ENCODE results near the gene GRB10. TPM values are rescaled to one million over a fixed set of nuclear protein-coding genes. Genes with fewer than 3 reads are reported as not detected.

GRB10 gene
- total and polyA plus RNA-seq, 4 donors: 10.7 to 53.1 (median 17.5) TPM

DNA sequence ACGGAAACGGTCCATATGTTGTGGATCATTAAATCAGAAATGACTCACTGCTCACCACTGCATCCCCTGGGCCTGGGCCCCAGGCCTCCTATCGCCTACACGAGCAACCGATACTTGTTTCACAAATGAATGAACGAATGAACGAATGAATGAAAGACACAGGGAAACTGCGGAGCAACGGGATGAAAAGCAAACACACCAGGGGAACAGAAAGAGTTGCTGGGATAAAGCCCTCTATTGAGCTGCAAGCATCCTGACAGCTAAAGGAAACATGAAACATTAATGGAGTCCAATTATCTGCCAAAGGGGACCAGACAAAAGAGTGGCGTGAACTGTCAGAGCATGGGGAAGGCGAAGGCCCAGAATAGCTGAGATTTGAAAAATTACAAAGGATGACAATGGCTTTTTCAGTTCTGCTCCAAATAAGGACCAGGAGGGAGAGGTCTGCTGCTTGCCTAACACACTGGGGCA is 92.1 kb downstream of the GRB10 start:
- WGBS: 86% methylated on average over 11 of the region's 11 CpGs
- no peak for TF ChIP-seq NR2F2 (IDR thresholded peaks at IDR 0.05)
- no peak for TF ChIP-seq HNF4G (IDR thresholded peaks at IDR 0.05)
- TF ChIP-seq FOXA2 (IDR thresholded peaks at IDR 0.05): no peak
- TF ChIP-seq YY1 (IDR thresholded peaks at IDR 0.05): no peak
- no peak for TF ChIP-seq HNF4A (conservative IDR thresholded peaks at IDR 0.05)
- TF ChIP-seq MAX (IDR thresholded peaks at IDR 0.05): no peak
- TF ChIP-seq RXRA (IDR thresholded peaks at IDR 0.05): no peak
- TF ChIP-seq JUND (IDR thresholded peaks at IDR 0.05): no peak
- TF ChIP-seq REST (IDR thresholded peaks at IDR 0.05): no peak
- no peak for TF ChIP-seq FOXA1 (IDR thresholded peaks at IDR 0.05)
- no peak for TF ChIP-seq SP1 (IDR thresholded peaks at IDR 0.05)
- no peak for TF ChIP-seq RAD21 (IDR thresholded peaks at IDR 0.05)
- TF ChIP-seq, protein P1, sequence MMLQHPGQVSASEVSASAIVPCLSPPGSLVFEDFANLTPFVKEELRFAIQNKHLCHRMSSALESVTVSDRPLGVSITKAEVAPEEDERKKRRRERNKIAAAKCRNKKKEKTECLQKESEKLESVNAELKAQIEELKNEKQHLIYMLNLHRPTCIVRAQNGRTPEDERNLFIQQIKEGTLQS (IDR thresholded peaks at IDR 0.05): no peak
- no peak for TF ChIP-seq EGR1 (IDR thresholded peaks at IDR 0.05; ENCODE audit: low read depth in 2 of 2)
- no peak for TF ChIP-seq GABPA (IDR thresholded peaks at IDR 0.05 in 1 of 2, conservative IDR thresholded peaks at IDR 0.05 in 1 of 2)
- no peak for TF ChIP-seq TAF1 (conservative IDR thresholded peaks at IDR 0.05)
- TF ChIP-seq, protein P2, sequence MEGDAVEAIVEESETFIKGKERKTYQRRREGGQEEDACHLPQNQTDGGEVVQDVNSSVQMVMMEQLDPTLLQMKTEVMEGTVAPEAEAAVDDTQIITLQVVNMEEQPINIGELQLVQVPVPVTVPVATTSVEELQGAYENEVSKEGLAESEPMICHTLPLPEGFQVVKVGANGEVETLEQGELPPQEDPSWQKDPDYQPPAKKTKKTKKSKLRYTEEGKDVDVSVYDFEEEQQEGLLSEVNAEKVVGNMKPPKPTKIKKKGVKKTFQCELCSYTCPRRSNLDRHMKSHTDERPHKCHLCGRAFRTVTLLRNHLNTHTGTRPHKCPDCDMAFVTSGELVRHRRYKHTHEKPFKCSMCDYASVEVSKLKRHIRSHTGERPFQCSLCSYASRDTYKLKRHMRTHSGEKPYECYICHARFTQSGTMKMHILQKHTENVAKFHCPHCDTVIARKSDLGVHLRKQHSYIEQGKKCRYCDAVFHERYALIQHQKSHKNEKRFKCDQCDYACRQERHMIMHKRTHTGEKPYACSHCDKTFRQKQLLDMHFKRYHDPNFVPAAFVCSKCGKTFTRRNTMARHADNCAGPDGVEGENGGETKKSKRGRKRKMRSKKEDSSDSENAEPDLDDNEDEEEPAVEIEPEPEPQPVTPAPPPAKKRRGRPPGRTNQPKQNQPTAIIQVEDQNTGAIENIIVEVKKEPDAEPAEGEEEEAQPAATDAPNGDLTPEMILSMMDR (IDR thresholded peaks at IDR 0.05; ENCODE audit: low read depth, low read length, missing input control): no peak
- TF ChIP-seq, protein P3, sequence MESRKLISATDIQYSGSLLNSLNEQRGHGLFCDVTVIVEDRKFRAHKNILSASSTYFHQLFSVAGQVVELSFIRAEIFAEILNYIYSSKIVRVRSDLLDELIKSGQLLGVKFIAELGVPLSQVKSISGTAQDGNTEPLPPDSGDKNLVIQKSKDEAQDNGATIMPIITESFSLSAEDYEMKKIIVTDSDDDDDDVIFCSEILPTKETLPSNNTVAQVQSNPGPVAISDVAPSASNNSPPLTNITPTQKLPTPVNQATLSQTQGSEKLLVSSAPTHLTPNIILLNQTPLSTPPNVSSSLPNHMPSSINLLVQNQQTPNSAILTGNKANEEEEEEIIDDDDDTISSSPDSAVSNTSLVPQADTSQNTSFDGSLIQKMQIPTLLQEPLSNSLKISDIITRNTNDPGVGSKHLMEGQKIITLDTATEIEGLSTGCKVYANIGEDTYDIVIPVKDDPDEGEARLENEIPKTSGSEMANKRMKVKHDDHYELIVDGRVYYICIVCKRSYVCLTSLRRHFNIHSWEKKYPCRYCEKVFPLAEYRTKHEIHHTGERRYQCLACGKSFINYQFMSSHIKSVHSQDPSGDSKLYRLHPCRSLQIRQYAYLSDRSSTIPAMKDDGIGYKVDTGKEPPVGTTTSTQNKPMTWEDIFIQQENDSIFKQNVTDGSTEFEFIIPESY (IDR thresholded peaks at IDR 0.05): no peak
- Histone ChIP-seq H3K9me3 (ENCODE audit: control insufficient read depth in 4 of 4, low read length in 3 of 4) (no peaks in the 10 kb centered on the region), H3K4me1 (ENCODE audit: control insufficient read depth in 4 of 4, insufficient read depth in 4 of 4, low read length in 3 of 4) (peaks cover 1 to 54% (median 30%) of the 10 kb centered on the region in 4 donors), H3K27me3 (ENCODE audit: control insufficient read depth in 4 of 4, insufficient read depth in 4 of 4, low read length in 3 of 4) (no peaks in the 10 kb centered on the region), H3K9ac (ENCODE audit: low read depth in 1 of 2, low read length in 2 of 2) (no peak overlapping the region), H3K4me3 (ENCODE audit: low read depth in 1 of 3, low read length in 3 of 3) (no peak overlapping the region), H3K27ac (ENCODE audit: low read depth in 1 of 2, low read length in 2 of 2) (no peak overlapping the region), H3K36me3 (ENCODE audit: control insufficient read depth in 4 of 4, insufficient read depth in 3 of 4, low read depth in 1 of 4, low read length in 3 of 4) (peaks cover 0 to 6% (median 2%) of the 10 kb centered on the region in 4 donors)
- DNase-seq (ENCODE audit: low spot score): no peak
